Kidney epithelial cell (primary cell): Measurements from ENCODE around the gene FLT1. TPM values are rescaled to one million over a fixed set of nuclear protein-coding genes. Genes with fewer than 3 reads are reported as not detected.

Experiments used
- DNase-seq: peaks from one replicate; pipeline ENCODE4 v3.0.0-alpha.2; 2010; ENCODE audit warnings: low read depth
- H3K27me3 ChIP-seq: 2 replicates; pipeline ENCODE4 v1.6.0; 2011; ENCODE audit warnings: low read length; ENCODE audit not compliant: control insufficient read depth, insufficient read depth
- H3K36me3 ChIP-seq: 2 replicates; pipeline ENCODE4 v1.5.1; 2011; ENCODE audit warnings: low read length; ENCODE audit not compliant: control insufficient read depth, insufficient read depth
- H3K4me3 ChIP-seq: 2 replicates; pipeline ENCODE4 v1.5.1; 2011; ENCODE audit warnings: low read depth, mild to moderate bottlenecking, control low read depth, low read length
- CTCF ChIP-seq: IDR thresholded peaks from 2 replicates; pipeline ENCODE4 v1.5.1; 2011; ENCODE audit warnings: mild to moderate bottlenecking, moderate library complexity, low read length, control low read depth, inconsistent platforms; ENCODE audit not compliant: insufficient read depth, poor library complexity, severe bottlenecking
- total RNA-seq: library from RNA; depleted of rRNA; stranded (reverse); fragments of >200 nt; gene quantifications from 2 replicates; pipeline ENCODE4 v1.2.3, GENCODE V29; 2015

FLT1 gene
- total RNA-seq, 1 donor from 2014 or later: 0.96 TPM

GRCh38 chr13:28357247-28357825 is 137.6 kb downstream of the FLT1 start:
- DNase-seq: no peak
- Histone ChIP-seq H3K27me3 (no peaks in the 10 kb centered on the region), H3K4me3 (no peak overlapping the region), H3K36me3 (no peaks in the 10 kb centered on the region)
- no peak for TF ChIP-seq CTCF

- TF ChIP-seq CTCF: no peak
- no peak overlapping the region for H3K4me3 ChIP-seq
- no peaks in the 10 kb centered on the region for H3K36me3 ChIP-seq
- H3K27me3 ChIP-seq: no peaks in the 10 kb centered on the region
- no peak for DNase-seq
Observed at GRCh38 chr13:28356561-28357021, 138.3 kb downstream of the FLT1 start.

GRCh38 chr13:28355822-28356371 is 139.0 kb downstream of the FLT1 start:
- no peak for DNase-seq
- H3K36me3 ChIP-seq: no peaks in the 10 kb centered on the region
- TF ChIP-seq CTCF: no peak

GRCh38 chr13:28355046-28355821 is 139.7 kb downstream of the FLT1 start:
- Histone ChIP-seq H3K27me3 (no peaks in the 10 kb centered on the region), H3K4me3 (no peak overlapping the region), H3K36me3 (no peaks in the 10 kb centered on the region)
- no peak for TF ChIP-seq CTCF
- no peak for DNase-seq

More at GRCh38 chr13:28355822-28356371, 139.0 kb downstream of the FLT1 start:
- no peak overlapping the region for H3K4me3 ChIP-seq
- H3K27me3 ChIP-seq: no peaks in the 10 kb centered on the region

GRCh38 chr13:28353679-28354078 is 141.2 kb downstream of the FLT1 start:
- no peak for DNase-seq
- Histone ChIP-seq H3K4me3 (no peak overlapping the region), H3K36me3 (no peaks in the 10 kb centered on the region), H3K27me3 (no peaks in the 10 kb centered on the region)
- TF ChIP-seq CTCF: no peak
